ENCODE results near the gene TNPO1.
"Not testable (repeated sequence)": the region's sequence is repeated elsewhere in the genome, so short reads cannot be mapped to it uniquely, and the experiment has no call there.

Gene TNPO1

GRCh38 chr5:72816284-72817075 lies at the start of gene TNPO1:
TNPO1 (plus strand) TSS chr5:72816661; CDS start chr5:72816738, 77 bp downstream.
- peak; percentile 80 for DNase-seq

GRCh38 chr5:72767289-72768010 lies 49.0 kb upstream of the TNPO1 start:
- DNase-seq, result no peak

- no peak for DNase-seq
Measured at GRCh38 chr5:72770266-72770665, 46.2 kb upstream of the TNPO1 start.

GRCh38 chr5:72776684-72777083 lies 39.8 kb upstream of the TNPO1 start:
- DNase-seq, result no peak

GRCh38 chr5:72779520-72779919 lies 36.9 kb upstream of the TNPO1 start:
- no peak for DNase-seq

- no peak for DNase-seq
Measured at GRCh38 chr5:72783354-72783753, 33.1 kb upstream of the TNPO1 start.

GRCh38 chr5:72784129-72784528 lies 32.3 kb upstream of the TNPO1 start:
- DNase-seq, result no peak

- DNase-seq, result no peak
Measured at GRCh38 chr5:72785801-72786200, 30.7 kb upstream of the TNPO1 start.

- DNase-seq, result no peak
Measured at GRCh38 chr5:72786676-72787075, 29.8 kb upstream of the TNPO1 start.

- DNase-seq, result no peak
Measured at GRCh38 chr5:72788866-72789505, 27.5 kb upstream of the TNPO1 start.

- DNase-seq, result no peak
Measured at GRCh38 chr5:72790186-72790585, 26.3 kb upstream of the TNPO1 start.

- not testable (repeated sequence) for DNase-seq
Measured at GRCh38 chr5:72792662-72793061, 23.8 kb upstream of the TNPO1 start.

GRCh38 chr5:72796001-72796400 lies 20.5 kb upstream of the TNPO1 start:
- DNase-seq, result no peak

GRCh38 chr5:72799721-72800120 lies 16.7 kb upstream of the TNPO1 start:
- DNase-seq, result no peak

- DNase-seq, result not testable (repeated sequence)
Measured at GRCh38 chr5:72808637-72809036, 7.8 kb upstream of the TNPO1 start.

GRCh38 chr5:72811849-72812248 lies 4.6 kb upstream of the TNPO1 start:
- DNase-seq, result no peak

- no peak for DNase-seq
Measured at GRCh38 chr5:72812488-72812887, 4.0 kb upstream of the TNPO1 start.

- DNase-seq, result no peak
Measured at GRCh38 chr5:72814104-72814503, 2.4 kb upstream of the TNPO1 start.

- no peak for DNase-seq
Measured at GRCh38 chr5:72814864-72815263, 1.6 kb upstream of the TNPO1 start.

- DNase-seq, result peak; percentile 48
Measured at GRCh38 chr5:72815580-72816283, 729 bp upstream of the TNPO1 start.

GRCh38 chr5:72817076-72817481 lies 618 bp downstream of the TNPO1 start:
- DNase-seq, result peak; percentile 27

GRCh38 chr5:72817671-72818266 lies 1.3 kb downstream of the TNPO1 start:
- DNase-seq, result no peak

Data from stimulated activated naive CD4-positive, alpha-beta T cell treated with Interleukin-2 at 50 U/mL for 16 hours (primary cell).